Brain microvascular endothelial cell (primary cell): ENCODE results near the gene CAMTA1.

ENCODE experiments used
- DNase-seq: peaks from one replicate; pipeline ENCODE4 v3.0.0-alpha.2; 2020
- H3K27ac ChIP-seq: fragments of 250-450 bp; sonication (Bioruptor Pico); 2 replicates; pipeline ENCODE4 v1.5.1; 2020; ENCODE audit warnings: mild to moderate bottlenecking, moderate library complexity
- H3K27me3 ChIP-seq: fragments of 250-450 bp; sonication (Bioruptor Pico); replicated peaks from 2 replicates; pipeline ENCODE4 v1.5.1; 2020; ENCODE audit warnings: mild to moderate bottlenecking
- H3K36me3 ChIP-seq: fragments of 250-450 bp; sonication (Bioruptor Pico); replicated peaks from 2 replicates; pipeline ENCODE4 v1.5.1; 2020; ENCODE audit warnings: mild to moderate bottlenecking
- H3K4me3 ChIP-seq: 2 replicates; pipeline ENCODE4 v1.5.1; 2011; ENCODE audit warnings: low read depth, mild to moderate bottlenecking, control low read depth, low read length, moderate library complexity
- CTCF ChIP-seq: IDR thresholded peaks from 2 replicates; pipeline ENCODE4 v1.5.1; 2011; ENCODE audit warnings: low read depth, mild to moderate bottlenecking, moderate library complexity, low read length, control low read depth, inconsistent platforms; ENCODE audit errors: missing control alignments
- in situ Hi-C: cut with HindIII; loops from 2 replicates; pipeline ENCODE4 v1.10.0; 2017; ENCODE audit warnings: low sequenced_read_pairs, low pct_ligation_motif_present

Gene CAMTA1

GRCh38 chr1:7454895-7455784 lies 669.9 kb downstream of the CAMTA1 start:
- Histone ChIP-seq H3K4me3 (no peak overlapping the region), H3K36me3 (no peaks in the 10 kb centered on the region), H3K27ac (no peak overlapping the region), H3K27me3 (no peaks in the 10 kb centered on the region)
- in situ Hi-C loops = no loop called here
- no peak for TF ChIP-seq CTCF
- no peak for DNase-seq

- no peaks in the 10 kb centered on the region for H3K27me3 ChIP-seq
- no peaks in the 10 kb centered on the region for H3K36me3 ChIP-seq
- DNase-seq = no peak
- H3K27ac ChIP-seq = no peak overlapping the region
- in situ Hi-C loops = no loop called here
- no peak overlapping the region for H3K4me3 ChIP-seq
- no peak for TF ChIP-seq CTCF
Measured at GRCh38 chr1:7455796-7456721, 670.8 kb downstream of the CAMTA1 start.

GRCh38 chr1:7456722-7457082 lies 671.4 kb downstream of the CAMTA1 start:
- Histone ChIP-seq H3K27me3 (no peaks in the 10 kb centered on the region), H3K27ac (no peak overlapping the region), H3K4me3 (no peak overlapping the region), H3K36me3 (no peaks in the 10 kb centered on the region)
- DNase-seq = no peak
- in situ Hi-C loops = no loop called here
- no peak for TF ChIP-seq CTCF

- in situ Hi-C loops = no loop called here
- no peaks in the 10 kb centered on the region for H3K27me3 ChIP-seq
- H3K27ac ChIP-seq = no peak overlapping the region
- TF ChIP-seq CTCF = no peak
- H3K36me3 ChIP-seq = no peaks in the 10 kb centered on the region
- DNase-seq = no peak
- no peak overlapping the region for H3K4me3 ChIP-seq
Measured at GRCh38 chr1:7457811-7458210, 672.6 kb downstream of the CAMTA1 start.

- in situ Hi-C loops = no loop called here
- Histone ChIP-seq H3K36me3 (no peaks in the 10 kb centered on the region), H3K27ac (no peak overlapping the region), H3K27me3 (no peaks in the 10 kb centered on the region), H3K4me3 (no peak overlapping the region)
- no peak for TF ChIP-seq CTCF
- DNase-seq = no peak
Measured at GRCh38 chr1:7458946-7459345, 673.7 kb downstream of the CAMTA1 start.
